B cell (primary cell): Measurements from ENCODE around the gene KDM5B. TPM values are rescaled to one million over a fixed set of nuclear protein-coding genes. Genes with fewer than 3 reads are reported as not detected.

ENCODE experiments used
- ATAC-seq: fragments of 200-7000 bp; cut with Tn5 transposase; one replicate; pipeline ENCODE4 v1.10.0; 2021; ENCODE audit warnings: low read depth, mild to moderate bottlenecking, moderate number of reproducible peaks, moderate library complexity
- CTCF ChIA-PET: fragments of 350-600 bp; sonication (Branson Sonifier 250); formaldehyde crosslinking; loops from one replicate; lab custom pipeline; 2021; ENCODE audit warnings: antibody characterized with exemption, inconsistent platforms; lab: Charles Lee
- POLR2A ChIA-PET: fragments of 350-600 bp; sonication (Branson Sonifier 250); formaldehyde crosslinking; loops from one replicate; lab custom pipeline; 2021; ENCODE audit warnings: antibody characterized with exemption; lab: Charles Lee
- DNase-seq: peaks from one replicate; pipeline ENCODE4 v3.0.0; 2013
- H2AFZ ChIP-seq: 2 replicates; pipeline ENCODE4 v1.6.1; 2012; ENCODE audit warnings: mild to moderate bottlenecking, low read depth, low read length; ENCODE audit not compliant: insufficient read depth, poor library complexity, severe bottlenecking
- H3K27ac ChIP-seq, 2 donors: 1 replicate in 1 of 2; 2 replicates in 1 of 2; pipeline ENCODE4 v1.5.1; 2012 to 2013; ENCODE audit warnings: low read length in 2 of 2, mild to moderate bottlenecking in 2 of 2, moderate library complexity in 1 of 2
- H3K27me3 ChIP-seq, 4 experiments: fragments of 200-600 bp in 1 of 4; sonication (generic) in 1 of 4; replicated peaks in 1 of 4; 1 replicate in 2 of 4; 2 replicates in 2 of 4; pipeline versions ENCODE4 v1.6.1 to v1.7.0; 2013 to 2016; ENCODE audit warnings: low read length in 3 of 4, mild to moderate bottlenecking in 2 of 4, mixed read lengths in 1 of 4, moderate library complexity in 1 of 4; ENCODE audit not compliant: insufficient read depth in 4 of 4, control insufficient read depth in 3 of 4; ENCODE audit errors: control extremely low read depth in 1 of 4
- H3K36me3 ChIP-seq, 2 experiments: replicated peaks in 1 of 2; 1 replicate in 1 of 2; 2 replicates in 1 of 2; pipeline versions ENCODE4 v1.6.1 to v1.7.1; 2013; ENCODE audit warnings: low read length in 1 of 2; ENCODE audit not compliant: insufficient read depth in 2 of 2, control insufficient read depth in 1 of 2; ENCODE audit errors: control extremely low read depth in 1 of 2, extremely low read depth in 1 of 2
- H3K4me1 ChIP-seq, 2 donors: fragments of 200-600 bp in 1 of 2; sonication (generic) in 1 of 2; 1 replicate in 1 of 2; 2 replicates in 1 of 2; pipeline versions ENCODE4 v1.5.1 to v1.6.1; 2013 to 2017; ENCODE audit warnings: low read length in 2 of 2; ENCODE audit not compliant: control insufficient read depth in 2 of 2, insufficient read depth in 2 of 2
- H3K4me2 ChIP-seq: replicated peaks from 2 replicates; pipeline ENCODE3; 2012; ENCODE audit warnings: mild to moderate bottlenecking, low read depth, low read length; ENCODE audit not compliant: poor library complexity, severe bottlenecking
- H3K4me3 ChIP-seq, 5 experiments: fragments of 200-600 bp in 1 of 5; sonication (generic) in 1 of 5; 1 replicate in 3 of 5; 2 replicates in 2 of 5; pipeline versions ENCODE4 v1.5.1 to v1.7.0; 2011 to 2016; ENCODE audit warnings: low read length in 4 of 5, mild to moderate bottlenecking in 4 of 5, low read depth in 2 of 5, control low read depth in 1 of 5, moderate library complexity in 1 of 5; ENCODE audit not compliant: insufficient read depth in 1 of 5; ENCODE audit errors: control extremely low read depth in 1 of 5, extremely low read depth in 1 of 5
- H3K79me2 ChIP-seq: fragments of 200-600 bp; sonication (generic); one replicate; pipeline ENCODE4 v1.6.0; 2016; ENCODE audit warnings: low read length; ENCODE audit not compliant: control insufficient read depth, insufficient read depth
- H3K9ac ChIP-seq: fragments of 200-600 bp; sonication (generic); 2 replicates; pipeline ENCODE4 v1.6.1; 2017; ENCODE audit warnings: mild to moderate bottlenecking, low read length, moderate library complexity
- H3K9me3 ChIP-seq, 3 donors: one replicate each; pipeline versions ENCODE4 v1.6.1 to v1.7.1; 2013; ENCODE audit warnings: low read length in 2 of 3; ENCODE audit not compliant: control insufficient read depth in 2 of 3, insufficient read depth in 1 of 3; ENCODE audit errors: control extremely low read depth in 1 of 3
- H4K20me1 ChIP-seq: 2 replicates; pipeline ENCODE4 v1.6.0; 2012; ENCODE audit warnings: mild to moderate bottlenecking, low read length; ENCODE audit not compliant: insufficient read depth, control insufficient read depth, poor library complexity, severe bottlenecking
- H3K27ac Mint-ChIP-seq: one replicate; pipeline ENCODE4 v1.8.0; 2021; ENCODE audit warnings: mixed read lengths
- H3K27me3 Mint-ChIP-seq: one replicate; pipeline ENCODE4 v1.8.0; 2021; ENCODE audit warnings: mixed read lengths
- H3K4me1 Mint-ChIP-seq: one replicate; pipeline ENCODE4 v1.8.0; 2021; ENCODE audit warnings: mixed read lengths
- H3K4me3 Mint-ChIP-seq: one replicate; pipeline ENCODE4 v1.8.0; 2021; ENCODE audit warnings: mixed read lengths
- H3K9me3 Mint-ChIP-seq: one replicate; pipeline ENCODE4 v1.8.0; 2022; ENCODE audit warnings: mixed read lengths; ENCODE audit not compliant: insufficient read depth
- EZH2 ChIP-seq: IDR thresholded peaks from 2 replicates; pipeline ENCODE4 v1.6.1; 2012; ENCODE audit warnings: borderline replicate concordance, low read depth, mild to moderate bottlenecking, moderate library complexity, low read length; ENCODE audit not compliant: insufficient read depth, poor library complexity, severe bottlenecking
- WGBS: methylation state at CpG from one replicate; pipeline ENCODE4 v1.1.5; 2013; ENCODE audit warnings: missing lambda C conversion rate; ENCODE audit not compliant: insufficient coverage; 5-methylcytosine and 5-hydroxymethylcytosine counted together
- intact Hi-C: fragments of 100-400 bp; cut with micrococcal nuclease; formaldehyde crosslinking; loops from one replicate; pipeline ENCODE4 v1.10.0; 2022
- polyA minus RNA-seq: library from RNA; depleted of rRNA, polyadenylated mRNA; stranded (reverse); fragments of >200 nt; gene quantifications from 2 replicates; pipeline ENCODE4 v1.2.3, GENCODE V29; 2012
- polyA plus RNA-seq: library from polyadenylated mRNA; depleted of rRNA; stranded (reverse); fragments of >200 nt; gene quantifications from 2 replicates; pipeline ENCODE4 v1.2.3, GENCODE V29; 2012
- total RNA-seq, 2 donors: library from RNA; stranded (reverse); fragments of 120-200 nt in 1 of 2; gene quantifications; 1 replicate in 1 of 2; 2 replicates in 1 of 2; pipeline versions ENCODE4 v1.2.3 to v1.2.4, GENCODE V29; 2013 to 2022
- TF ChIP-seq, protein P1 (sequence below): fragments of 200-600 bp; IDR thresholded peaks from one replicate; pipeline ENCODE4 v1.8.0; 2022; ENCODE audit warnings: antibody characterized with exemption, mild to moderate bottlenecking

KDM5B gene
- 62.7 and 70.1 TPM in 2 replicates for total RNA-seq
- 39.9 TPM for total RNA-seq (2013)
- polyA plus RNA-seq, result 11.2 and 22.2 TPM in 2 replicates
- polyA minus RNA-seq, result 54.1 and 73.1 TPM in 2 replicates

GRCh38 chr1:202807926-202808757 is at the start of gene KDM5B:
Gene KDM5B (minus strand): TSS chr1:202808421. CDS start chr1:202808305, 116 bp downstream.
- ChIA-PET CTCF (no interaction called here), POLR2A (interaction anchor here (0.6 to 0.8 kb wide), 2 partner anchors 79 to 80 kb away, joined by 3 read pairs; partner anchors contain the start of gene RABIF)
- Histone ChIP-seq H3K36me3 (no peaks in the 10 kb centered on the region), H3K79me2 (peaks cover 56% of the 10 kb centered on the region), H3K9ac (peak within 1 kb of the TSS; percentile 79), H3K4me2 (peak within 1 kb of the TSS; percentile 77), H3K9me3 (peaks cover 0 to 4% (median 0%) of the 10 kb centered on the region in 3 donors), H3K4me3 (peak within 1 kb of the TSS; percentile 55 to 85 (median 65)), H2AFZ (peak within 1 kb of the TSS; percentile 82), H3K27ac (peak within 1 kb of the TSS; percentile 28 to 77), H3K27me3 (peaks cover 0 to 15% (median 2%) of the 10 kb centered on the region in 4 experiments), H3K4me1 (peaks cover 34 to 35% of the 10 kb centered on the region in 2 donors), H4K20me1 (peaks cover 16% of the 10 kb centered on the region)
- TF ChIP-seq, protein P1, sequence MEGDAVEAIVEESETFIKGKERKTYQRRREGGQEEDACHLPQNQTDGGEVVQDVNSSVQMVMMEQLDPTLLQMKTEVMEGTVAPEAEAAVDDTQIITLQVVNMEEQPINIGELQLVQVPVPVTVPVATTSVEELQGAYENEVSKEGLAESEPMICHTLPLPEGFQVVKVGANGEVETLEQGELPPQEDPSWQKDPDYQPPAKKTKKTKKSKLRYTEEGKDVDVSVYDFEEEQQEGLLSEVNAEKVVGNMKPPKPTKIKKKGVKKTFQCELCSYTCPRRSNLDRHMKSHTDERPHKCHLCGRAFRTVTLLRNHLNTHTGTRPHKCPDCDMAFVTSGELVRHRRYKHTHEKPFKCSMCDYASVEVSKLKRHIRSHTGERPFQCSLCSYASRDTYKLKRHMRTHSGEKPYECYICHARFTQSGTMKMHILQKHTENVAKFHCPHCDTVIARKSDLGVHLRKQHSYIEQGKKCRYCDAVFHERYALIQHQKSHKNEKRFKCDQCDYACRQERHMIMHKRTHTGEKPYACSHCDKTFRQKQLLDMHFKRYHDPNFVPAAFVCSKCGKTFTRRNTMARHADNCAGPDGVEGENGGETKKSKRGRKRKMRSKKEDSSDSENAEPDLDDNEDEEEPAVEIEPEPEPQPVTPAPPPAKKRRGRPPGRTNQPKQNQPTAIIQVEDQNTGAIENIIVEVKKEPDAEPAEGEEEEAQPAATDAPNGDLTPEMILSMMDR, result no peak
- no peak for TF ChIP-seq EZH2
- Mint-ChIP-seq H3K9me3 (no peaks in the 10 kb centered on the region), H3K27ac (peak within 1 kb of the TSS; percentile 67), H3K4me1 (peaks cover 48% of the 10 kb centered on the region), H3K4me3 (peak within 1 kb of the TSS; percentile 87), H3K27me3 (peaks cover 3% of the 10 kb centered on the region)
- intact Hi-C loops, result no loop called here
- peak; percentile 80 for DNase-seq
- ATAC-seq, result peak; percentile 37
- under 1% methylated on average over 59 of the region's 84 CpGs for WGBS

GRCh38 chr1:202857136-202857610 is 49.0 kb upstream of the KDM5B start:
- peaks cover 10% of the 10 kb centered on the region for H3K27me3 Mint-ChIP-seq
- Histone ChIP-seq H3K27ac (no peak overlapping the region), H3K27me3 (peaks cover 0 to 26% (median 7%) of the 10 kb centered on the region in 4 experiments), H3K79me2 (no peaks in the 10 kb centered on the region), H3K4me3 (no peak overlapping the region), H3K4me2 (no peak overlapping the region), H2AFZ (no peak overlapping the region), H4K20me1 (no peaks in the 10 kb centered on the region), H3K4me1 (peaks cover 9 to 16% of the 10 kb centered on the region in 2 donors), H3K9me3 (peaks cover 0 to 5% (median 0%) of the 10 kb centered on the region in 3 donors), H3K9ac (no peak overlapping the region), H3K36me3 (no peaks in the 10 kb centered on the region)
- ChIA-PET POLR2A (no interaction called here), CTCF (no interaction called here)
- H3K27ac Mint-ChIP-seq, result no peak overlapping the region
- H3K4me3 Mint-ChIP-seq, result no peak overlapping the region
- TF ChIP-seq, protein P1, result no peak
- no peak for TF ChIP-seq EZH2
- intact Hi-C loops, result no loop called here
- DNase-seq (no peak), ATAC-seq (no peak)
- H3K4me1 Mint-ChIP-seq, result peaks cover 15% of the 10 kb centered on the region
- H3K9me3 Mint-ChIP-seq, result no peaks in the 10 kb centered on the region
- WGBS, result 100% methylated on average over 1 of the region's 4 CpGs
